ENCODE measurements around the gene PRMT3.

PRMT3 gene

GRCh38 chr11:20558741-20559140, 171.2 kb downstream of the PRMT3 start:
- no peak overlapping the region for H3K4me3 ChIP-seq (ENCODE audit: low read depth, low read length)
- no peak for TF ChIP-seq CTCF (IDR thresholded peaks at IDR 0.05; ENCODE audit: borderline replicate concordance, insufficient read depth, low read depth, low read length)
